ENCODE measurements around the gene DYNLL2.

The DYNLL2 gene

DNA sequence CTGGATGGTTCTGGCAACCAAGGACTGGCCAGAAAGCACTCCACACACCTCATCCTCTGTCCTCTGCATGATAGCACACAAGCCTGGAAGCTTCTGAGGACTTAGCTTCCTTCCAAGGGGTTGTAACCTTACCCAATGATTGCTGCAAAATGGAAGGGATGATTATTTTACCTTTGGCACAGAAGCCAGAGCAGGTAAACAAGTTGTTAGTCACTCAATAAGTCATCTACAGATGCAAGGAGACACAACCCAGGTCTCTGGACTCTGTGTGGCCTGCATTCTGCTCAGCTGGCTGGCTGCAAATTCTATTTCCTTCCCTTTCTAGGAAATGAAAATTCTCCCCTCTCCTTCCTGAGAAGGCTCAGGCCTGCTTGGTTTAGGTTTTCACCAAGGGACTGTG lies 26.7 kb upstream of the DYNLL2 start:
- H3K9ac ChIP-seq (ENCODE audit: low read length): no peak overlapping the region
- no peak overlapping the region for H3K4me3 ChIP-seq (ENCODE audit: low read length)
- no peaks in the 10 kb centered on the region for H3K79me2 ChIP-seq (ENCODE audit: low read length)
- H3F3A ChIP-seq (ENCODE audit: insufficient read depth, low read length): no peaks in the 10 kb centered on the region
- TF ChIP-seq CTCF (IDR thresholded peaks at IDR 0.05; ENCODE audit: low read length): no peak
- no peak for TF ChIP-seq EZH2 (optimal IDR thresholded peaks at IDR 0.05; ENCODE audit: low read depth, low read length)
- no peak for TF ChIP-seq EZH2phosphoT487 (IDR thresholded peaks at IDR 0.05; ENCODE audit: low read length)
- H2AFZ ChIP-seq (ENCODE audit: low read length): no peak overlapping the region
- H3K27me3 ChIP-seq (replicated peaks; ENCODE audit: insufficient read depth, low read length): no peaks in the 10 kb centered on the region
- H3K4me2 ChIP-seq (ENCODE audit: low read depth, low read length): no peak overlapping the region
- DNase-seq: no peak
- no peaks in the 10 kb centered on the region for H4K20me1 ChIP-seq (ENCODE audit: insufficient read depth, low read length)
- H3K36me3 ChIP-seq (replicated peaks; ENCODE audit: insufficient read depth, low read length): no peaks in the 10 kb centered on the region
- H3K4me1 ChIP-seq (ENCODE audit: low read length): no peaks in the 10 kb centered on the region
- no peak overlapping the region for H3K27ac ChIP-seq (ENCODE audit: low read length)
- H3K9me3 ChIP-seq (replicated peaks; ENCODE audit: insufficient read depth, low read length): no peaks in the 10 kb centered on the region
- H3K9me2 ChIP-seq (replicated peaks; ENCODE audit: insufficient read depth, low read length): no peaks in the 10 kb centered on the region

GRCh38 chr17:58059141-58059540 lies 24.1 kb upstream of the DYNLL2 start:
- TF ChIP-seq CTCF (IDR thresholded peaks at IDR 0.05; ENCODE audit: low read length) (no peak), EZH2 (optimal IDR thresholded peaks at IDR 0.05; ENCODE audit: low read depth, low read length) (no peak), EZH2phosphoT487 (IDR thresholded peaks at IDR 0.05; ENCODE audit: low read length) (no peak)
- Histone ChIP-seq H3K27me3 (replicated peaks; ENCODE audit: insufficient read depth, low read length) (no peaks in the 10 kb centered on the region), H3K27ac (ENCODE audit: low read length) (no peak overlapping the region), H2AFZ (ENCODE audit: low read length) (no peak overlapping the region), H3F3A (ENCODE audit: insufficient read depth, low read length) (no peaks in the 10 kb centered on the region), H3K9me3 (replicated peaks; ENCODE audit: insufficient read depth, low read length) (no peaks in the 10 kb centered on the region), H3K79me2 (ENCODE audit: low read length) (no peaks in the 10 kb centered on the region), H3K9me2 (replicated peaks; ENCODE audit: insufficient read depth, low read length) (no peaks in the 10 kb centered on the region), H3K9ac (ENCODE audit: low read length) (no peak overlapping the region), H3K4me3 (ENCODE audit: low read length) (no peak overlapping the region), H3K36me3 (replicated peaks; ENCODE audit: insufficient read depth, low read length) (no peaks in the 10 kb centered on the region), H3K4me1 (ENCODE audit: low read length) (no peaks in the 10 kb centered on the region), H3K4me2 (ENCODE audit: low read depth, low read length) (no peak overlapping the region), H4K20me1 (ENCODE audit: insufficient read depth, low read length) (no peaks in the 10 kb centered on the region)
- DNase-seq: no peak

DNA sequence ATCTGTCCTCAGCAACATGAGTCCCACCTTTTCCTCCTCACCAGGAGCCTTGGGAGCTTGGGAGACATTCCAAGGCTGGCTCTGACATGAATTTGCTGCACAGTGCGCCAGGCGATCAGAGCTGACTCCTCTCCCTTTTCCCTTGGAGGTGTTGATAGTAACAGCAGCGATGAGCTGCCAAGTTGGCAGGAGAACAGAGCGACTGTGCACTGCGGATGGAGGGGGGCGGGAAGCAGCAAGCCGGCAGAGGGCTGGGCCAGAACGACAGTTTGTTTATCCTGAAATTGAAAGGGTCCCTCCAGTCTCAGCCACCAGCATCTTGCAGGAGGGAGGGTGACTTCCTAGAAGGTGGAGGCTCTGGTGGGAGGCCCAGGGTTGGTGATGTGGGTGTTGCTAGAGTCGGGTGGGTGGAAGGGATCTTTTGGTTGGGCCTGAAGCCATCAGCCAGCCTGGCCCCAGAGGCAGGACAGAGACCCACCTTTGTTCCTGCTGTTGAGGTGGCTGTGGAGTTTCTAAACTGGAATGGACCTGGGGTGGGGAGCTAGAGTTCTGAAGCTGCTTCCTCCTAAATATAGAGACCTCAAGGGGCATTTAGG lies 22.5 kb upstream of the DYNLL2 start:
- Histone ChIP-seq H3K4me1 (ENCODE audit: low read length) (no peaks in the 10 kb centered on the region), H3K27me3 (replicated peaks; ENCODE audit: insufficient read depth, low read length) (no peaks in the 10 kb centered on the region), H3K4me2 (ENCODE audit: low read depth, low read length) (no peak overlapping the region), H3K79me2 (ENCODE audit: low read length) (no peaks in the 10 kb centered on the region), H3K9ac (ENCODE audit: low read length) (no peak overlapping the region), H2AFZ (ENCODE audit: low read length) (no peak overlapping the region), H4K20me1 (ENCODE audit: insufficient read depth, low read length) (no peaks in the 10 kb centered on the region), H3K4me3 (ENCODE audit: low read length) (no peak overlapping the region), H3K36me3 (replicated peaks; ENCODE audit: insufficient read depth, low read length) (no peaks in the 10 kb centered on the region), H3K9me2 (replicated peaks; ENCODE audit: insufficient read depth, low read length) (no peaks in the 10 kb centered on the region), H3K9me3 (replicated peaks; ENCODE audit: insufficient read depth, low read length) (no peaks in the 10 kb centered on the region), H3K27ac (ENCODE audit: low read length) (no peak overlapping the region), H3F3A (ENCODE audit: insufficient read depth, low read length) (no peaks in the 10 kb centered on the region)
- TF ChIP-seq EZH2phosphoT487 (IDR thresholded peaks at IDR 0.05; ENCODE audit: low read length) (no peak), CTCF (IDR thresholded peaks at IDR 0.05; ENCODE audit: low read length) (no peak), EZH2 (optimal IDR thresholded peaks at IDR 0.05; ENCODE audit: low read depth, low read length) (no peak)
- no peak for DNase-seq

Data from MM.1S (cell line).